Measurements from ENCODE around the gene TUBA1C. TPM values are rescaled to one million over a fixed set of nuclear protein-coding genes. Genes with fewer than 3 reads are reported as not detected.
A peak's percentile ranks its signal among the peaks of the same experiment; 100 is the strongest.

Gene TUBA1C
- total RNA-seq: 100 to 1,000 TPM in 3 of 5 donors, 10 to 100 TPM in 2; 63.7 to 193 (median 107) TPM
- polyA plus RNA-seq: 100 to 1,000 TPM; 215 to 403 (median 328) TPM
- long read RNA-seq, donor 1, transcript TUBA1C-201 (4 exons, 3,001 nt): major isoform, 6 of 247 reads
- long read RNA-seq, donor 1, partial matches to known transcripts: 170 of 247 reads
- long read RNA-seq, donor 1, other reads (novel, unspliced or antisense): 70 of 247 reads
- long read RNA-seq, donor 2, transcript TUBA1C-201 (4 exons, 3,001 nt): major isoform, 13 of 616 reads
- long read RNA-seq, donor 2, partial matches to known transcripts: 450 of 616 reads
- long read RNA-seq, donor 2, other reads (novel, unspliced or antisense): 153 of 616 reads
- long read RNA-seq, donor 3, transcript TUBA1C-201 (4 exons, 3,001 nt): major isoform, 14 of 421 reads
- long read RNA-seq, donor 3, partial matches to known transcripts: 367 of 421 reads
- long read RNA-seq, donor 3, other reads (novel, unspliced or antisense): 40 of 421 reads
- long read RNA-seq, donor 4, transcript TUBA1C-201 (4 exons, 3,001 nt): major isoform, 5 of 5 reads
- long read RNA-seq, donor 4, partial matches to known transcripts: 0 of 5 reads
- long read RNA-seq, donor 4, other reads (novel, unspliced or antisense): 0 of 5 reads
- long read RNA-seq, donor 5, transcript TUBA1C-201 (4 exons, 3,001 nt): major isoform, 21 of 1,427 reads
- long read RNA-seq, donor 5, partial matches to known transcripts: 1,337 of 1,427 reads
- long read RNA-seq, donor 5, other reads (novel, unspliced or antisense): 69 of 1,427 reads
- long read RNA-seq, donor 6, transcript TUBA1C-201 (4 exons, 3,001 nt): major isoform, 39 of 1,381 reads
- long read RNA-seq, donor 6, partial matches to known transcripts: 1,050 of 1,381 reads
- long read RNA-seq, donor 6, other reads (novel, unspliced or antisense): 291 of 1,381 reads
- long read RNA-seq, donor 7, transcript TUBA1C-201 (4 exons, 3,001 nt): major isoform, 34 of 1,106 reads
- long read RNA-seq, donor 7, partial matches to known transcripts: 892 of 1,106 reads
- long read RNA-seq, donor 7, other reads (novel, unspliced or antisense): 180 of 1,106 reads
- long read RNA-seq, donor 8, transcript TUBA1C-201 (4 exons, 3,001 nt): major isoform, 22 of 89 reads
- long read RNA-seq, donor 8, partial matches to known transcripts: 15 of 89 reads
- long read RNA-seq, donor 8, other reads (novel, unspliced or antisense): 51 of 89 reads
- long read RNA-seq, donor 9, transcript TUBA1C-201 (4 exons, 3,001 nt): major isoform, 22 of 790 reads
- long read RNA-seq, donor 9, partial matches to known transcripts: 298 of 790 reads
- long read RNA-seq, donor 9, other reads (novel, unspliced or antisense): 469 of 790 reads
- long read RNA-seq, donor 10, transcript TUBA1C-201 (4 exons, 3,001 nt): major isoform, 14 of 146 reads
- long read RNA-seq, donor 10, partial matches to known transcripts: 117 of 146 reads
- long read RNA-seq, donor 10, other reads (novel, unspliced or antisense): 14 of 146 reads

GRCh38 chr12:49264873-49265792, at the start of gene TUBA1C:
Gene TUBA1C, plus strand, starts transcription at chr12:49265082. Its CDS starts 100 bp downstream, at chr12:49265182.
- TF ChIP-seq EP300 (IDR thresholded peaks at IDR 0.05) (no peak), POLR2AphosphoS5 (IDR thresholded peaks at IDR 0.05) (peak; percentile 67 to 96 (median 94)), CTCF (IDR thresholded peaks at IDR 0.05) (no peak), POLR2A (IDR thresholded peaks at IDR 0.05) (peak in 1 of 4 donors; percentile 23)
- peaks cover 33 to 59% (median 45%) of the 10 kb centered on the region in 4 donors for H3K4me1 ChIP-seq
- peak within 1 kb of the TSS; percentile 69 to 82 (median 74) for H3K4me3 ChIP-seq
- no peaks in the 10 kb centered on the region for H3K27me3 ChIP-seq
- peaks cover 11 to 27% (median 14%) of the 10 kb centered on the region in 4 donors for H3K36me3 ChIP-seq
- intact Hi-C loops (cut with DNase I; ENCODE audit: low total_unique reads): no loop called here
- H3K27ac ChIP-seq: peak within 1 kb of the TSS; percentile 91 to 99 (median 97)
- peak; percentile 95 to 97 for DNase-seq
- WGBS, 5 donors: 0 to 1% (median 0%) methylated on average over 47 to 61 of the region's 61 CpGs
- no peaks in the 10 kb centered on the region for H3K9me3 ChIP-seq

GRCh38 chr12:49219417-49220026, 45.4 kb upstream of the TUBA1C start:
- Histone ChIP-seq H3K27ac (no peak overlapping the region), H3K27me3 (no peaks in the 10 kb centered on the region), H3K4me3 (no peak overlapping the region), H3K4me1 (peaks cover 0 to 32% (median 11%) of the 10 kb centered on the region in 4 donors), H3K36me3 (no peaks in the 10 kb centered on the region), H3K9me3 (no peaks in the 10 kb centered on the region)
- no peak for DNase-seq
- intact Hi-C loops (cut with DNase I; ENCODE audit: low total_unique reads): no loop called here
- TF ChIP-seq POLR2AphosphoS5 (IDR thresholded peaks at IDR 0.05): no peak
- no peak for TF ChIP-seq POLR2A (IDR thresholded peaks at IDR 0.05)
- TF ChIP-seq EP300 (IDR thresholded peaks at IDR 0.05): no peak
- no peak for TF ChIP-seq CTCF (IDR thresholded peaks at IDR 0.05)
- 84 to 92% (median 86%) methylated on average over 11 of the region's 11 CpGs for WGBS, 5 donors

GRCh38 chr12:49220972-49221371, 43.9 kb upstream of the TUBA1C start:
- no peaks in the 10 kb centered on the region for H3K36me3 ChIP-seq
- H3K4me1 ChIP-seq: peaks cover 0 to 33% (median 4%) of the 10 kb centered on the region in 4 donors
- H3K4me3 ChIP-seq: no peak overlapping the region
- TF ChIP-seq EP300 (IDR thresholded peaks at IDR 0.05) (no peak), POLR2AphosphoS5 (IDR thresholded peaks at IDR 0.05) (no peak), CTCF (IDR thresholded peaks at IDR 0.05) (no peak), POLR2A (IDR thresholded peaks at IDR 0.05) (no peak)
- WGBS, 5 donors: 85 to 95% (median 93%) methylated on average over 4 of the region's 4 CpGs
- H3K27me3 ChIP-seq: no peaks in the 10 kb centered on the region
- no peak for DNase-seq
- intact Hi-C loops (cut with DNase I; ENCODE audit: low total_unique reads): no loop called here
- H3K9me3 ChIP-seq: no peaks in the 10 kb centered on the region
- H3K27ac ChIP-seq: no peak overlapping the region
